Stimulated activated CD4-positive, alpha-beta T cell treated with anti-CD3 and anti-CD28 coated beads, Interleukin-2, amount 100 ng/mL, for 24 hours (primary cell): Measurements from ENCODE around the gene GRIA4.

Experiments
- DNase-seq, 2 donors: peaks; one replicate each; pipeline ENCODE4 v3.0.0-alpha.2; 2020

Gene GRIA4

DNA sequence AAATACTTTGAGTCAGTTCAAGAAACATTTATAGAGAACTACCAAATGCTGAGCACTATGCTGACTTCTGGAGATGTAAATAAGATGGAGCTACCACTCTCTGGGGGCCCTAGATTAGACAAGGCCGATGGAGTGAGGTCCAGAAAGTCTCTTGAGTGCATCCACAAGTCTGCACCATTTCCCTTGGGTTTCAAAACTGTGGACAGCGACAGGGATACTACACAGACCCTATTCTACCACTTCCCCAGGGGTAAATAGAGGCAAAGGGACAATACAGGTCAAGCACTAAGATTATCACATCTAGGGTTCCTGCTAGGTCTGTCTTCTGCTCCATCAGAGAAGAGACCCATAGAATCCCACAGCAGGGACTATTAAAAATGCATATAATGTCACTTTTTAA is 183.2 kb downstream of the GRIA4 start:
- no peak for DNase-seq

DNA sequence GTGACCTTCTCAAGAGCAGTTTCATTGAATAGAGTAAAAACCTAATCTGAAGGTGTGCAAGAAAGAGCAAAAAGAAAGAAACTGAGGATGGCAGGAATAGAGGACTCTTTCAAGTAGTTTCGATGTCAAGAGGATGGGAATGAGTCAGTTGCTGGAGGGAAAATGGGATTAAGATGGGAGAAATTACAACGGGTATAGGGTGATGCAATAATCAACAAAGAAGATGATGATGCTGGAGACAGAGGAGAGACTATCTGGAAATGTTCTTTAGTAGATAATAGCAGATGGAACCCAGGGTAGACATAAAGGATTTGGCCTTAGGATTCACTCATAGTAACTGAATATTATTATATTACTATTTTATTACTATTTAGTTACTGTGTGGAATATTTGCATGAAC is 189.4 kb downstream of the GRIA4 start:
- no peak for DNase-seq

GRCh38 chr11:105799728-105800462 is 190.0 kb downstream of the GRIA4 start:
- DNase-seq, result no peak

- DNase-seq, result no peak
Observed at GRCh38 chr11:105802390-105802789, 192.5 kb downstream of the GRIA4 start.

DNA sequence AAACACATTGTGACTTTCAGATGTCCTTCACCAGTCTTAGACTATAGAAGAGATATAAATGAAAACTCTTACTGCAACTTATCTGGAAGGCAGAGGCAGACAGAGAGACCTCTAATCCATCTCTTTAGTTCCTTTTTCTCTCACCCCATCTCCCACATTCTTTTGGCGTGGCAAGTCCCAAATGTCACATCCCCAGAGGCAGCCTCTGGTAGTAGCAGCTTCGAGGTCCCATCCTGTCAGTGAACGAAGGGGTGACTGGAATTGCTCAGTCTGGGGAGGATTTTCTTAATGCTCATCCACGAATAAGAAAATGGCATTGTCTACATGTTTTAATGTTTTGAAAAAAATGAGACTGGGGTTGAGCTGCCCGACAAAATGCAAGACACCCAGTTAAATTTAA is 201.4 kb downstream of the GRIA4 start:
- no peak for DNase-seq

DNA sequence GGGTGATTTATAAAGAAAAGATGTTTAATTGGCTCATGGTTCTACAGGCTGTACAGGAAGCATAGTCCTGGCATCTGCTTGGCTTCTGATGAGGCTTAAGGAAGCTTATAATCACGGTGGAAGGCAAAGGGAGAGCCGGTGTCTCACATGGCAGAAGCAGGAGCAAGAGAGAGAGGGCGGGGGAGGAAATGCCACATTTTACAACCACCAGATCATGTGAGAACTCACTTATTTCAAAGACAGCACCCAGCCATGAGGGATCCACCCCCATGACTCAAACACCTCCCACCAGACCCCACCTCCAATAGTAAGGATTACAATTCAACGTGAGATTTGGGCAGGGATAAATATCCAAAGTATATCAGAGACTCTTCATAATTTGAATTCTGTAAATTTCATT is 211.5 kb downstream of the GRIA4 start:
- no peak for DNase-seq

- no peak for DNase-seq
Observed at GRCh38 chr11:105821781-105822180, 211.9 kb downstream of the GRIA4 start.

- DNase-seq, result no peak
Observed at GRCh38 chr11:105823495-105824033, 213.7 kb downstream of the GRIA4 start.

GRCh38 chr11:105824457-105825013 is 214.7 kb downstream of the GRIA4 start:
- DNase-seq, result no peak

- DNase-seq, result no peak
Observed at GRCh38 chr11:105825141-105825540, 215.3 kb downstream of the GRIA4 start.

DNA sequence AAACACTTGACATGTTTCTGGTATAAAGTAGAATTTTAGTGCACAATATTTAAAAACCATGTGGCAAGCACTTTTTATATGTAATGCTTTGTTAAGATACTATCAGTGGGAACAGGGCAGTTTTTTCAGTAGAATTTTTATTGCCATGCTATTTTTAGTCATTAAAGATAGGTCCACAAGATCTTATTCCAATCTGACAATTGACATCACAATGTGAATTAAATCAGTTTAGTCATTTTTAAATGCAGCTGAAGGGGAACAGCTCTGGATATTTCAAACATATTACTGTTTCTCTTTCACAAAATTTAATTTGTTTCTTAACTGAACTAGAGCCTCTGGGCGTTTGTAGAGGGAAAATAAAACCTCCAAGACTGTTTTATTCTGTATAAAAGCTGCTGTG is 218.0 kb downstream of the GRIA4 start:
- no peak for DNase-seq

- DNase-seq, result no peak
Observed at GRCh38 chr11:105829084-105829483, 219.2 kb downstream of the GRIA4 start.

DNA sequence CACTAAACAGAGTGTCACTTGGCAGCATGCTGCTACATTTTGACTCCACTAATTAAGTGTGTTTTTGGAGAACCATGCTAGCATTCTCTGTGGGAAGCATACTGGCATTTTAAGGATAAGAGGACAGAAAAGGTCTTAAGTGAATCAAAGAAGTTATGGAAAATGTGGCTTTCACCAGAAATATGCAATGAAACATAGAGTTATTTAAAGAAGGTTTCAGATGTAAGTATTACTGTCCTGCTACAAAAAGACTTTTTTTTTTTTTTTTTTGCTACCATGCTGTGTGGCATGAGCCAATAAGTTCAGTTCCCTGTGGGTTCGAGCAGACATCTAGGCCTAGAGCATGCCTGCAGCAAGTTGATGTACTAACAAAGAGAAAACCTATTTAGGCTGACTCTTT is 224.6 kb downstream of the GRIA4 start:
- no peak for DNase-seq

GRCh38 chr11:105838668-105839384 is 229.0 kb downstream of the GRIA4 start:
- DNase-seq, result no peak

- DNase-seq, result no peak
Observed at GRCh38 chr11:105840391-105840790, 230.5 kb downstream of the GRIA4 start.

DNA sequence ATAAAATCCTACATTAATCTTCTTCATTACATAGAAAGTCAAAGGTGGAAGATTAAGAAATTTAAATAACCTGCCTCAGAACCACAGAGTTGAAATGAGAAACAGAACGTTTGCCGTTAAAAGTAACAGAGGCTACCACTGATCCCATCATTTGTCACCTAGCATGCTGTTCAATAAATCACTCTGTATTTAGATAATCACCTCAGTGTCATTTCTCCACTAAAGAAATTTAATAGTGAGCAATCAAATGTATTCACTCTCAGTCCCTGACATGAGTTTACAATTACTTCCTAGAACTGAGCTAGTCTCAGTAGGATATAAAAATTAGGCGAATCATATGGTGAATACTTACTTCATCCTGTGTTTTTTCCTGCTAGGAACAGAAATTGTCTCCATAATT is 242.5 kb downstream of the GRIA4 start:
- no peak for DNase-seq

DNA sequence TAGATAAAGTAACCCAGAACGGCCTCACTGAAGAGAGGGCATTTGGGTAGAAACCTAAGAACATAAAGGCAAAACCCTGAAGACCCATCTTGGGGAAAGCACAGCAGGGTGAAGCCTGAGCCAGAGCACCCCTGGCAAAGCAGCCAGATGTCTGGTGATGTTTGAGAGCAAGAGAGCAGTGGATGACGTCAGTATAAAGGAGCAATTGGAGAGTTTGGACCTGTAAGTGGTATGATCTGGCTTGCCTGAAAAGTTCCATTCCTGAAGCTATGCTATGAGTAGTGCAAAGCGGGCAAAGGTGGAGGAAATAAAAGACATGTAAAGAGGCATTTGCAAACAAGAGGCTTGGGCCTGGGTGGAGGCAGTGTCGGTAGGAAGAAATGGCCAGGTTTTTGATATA is 244.4 kb downstream of the GRIA4 start:
- no peak for DNase-seq

DNA sequence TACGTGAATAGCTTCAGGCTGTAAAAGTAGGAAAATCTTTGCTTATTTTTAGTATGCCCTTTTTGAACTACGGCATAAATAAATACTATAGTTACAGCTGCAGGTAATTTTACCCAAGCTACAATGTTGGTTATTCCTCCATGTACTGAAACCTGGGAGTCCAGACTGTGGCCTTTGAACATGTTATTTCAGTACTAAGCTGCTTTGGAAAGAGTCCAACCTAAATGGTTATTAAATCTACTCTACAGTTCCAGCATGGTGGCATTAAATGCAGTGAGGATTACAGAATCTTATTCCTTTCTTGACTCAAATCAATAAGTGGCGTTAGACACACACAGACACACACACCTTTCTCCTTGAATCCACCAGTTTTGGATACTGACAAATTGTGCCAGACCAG is 247.1 kb downstream of the GRIA4 start:
- no peak for DNase-seq

GRCh38 chr11:105857728-105858127 is 247.9 kb downstream of the GRIA4 start:
- DNase-seq, result no peak

DNA sequence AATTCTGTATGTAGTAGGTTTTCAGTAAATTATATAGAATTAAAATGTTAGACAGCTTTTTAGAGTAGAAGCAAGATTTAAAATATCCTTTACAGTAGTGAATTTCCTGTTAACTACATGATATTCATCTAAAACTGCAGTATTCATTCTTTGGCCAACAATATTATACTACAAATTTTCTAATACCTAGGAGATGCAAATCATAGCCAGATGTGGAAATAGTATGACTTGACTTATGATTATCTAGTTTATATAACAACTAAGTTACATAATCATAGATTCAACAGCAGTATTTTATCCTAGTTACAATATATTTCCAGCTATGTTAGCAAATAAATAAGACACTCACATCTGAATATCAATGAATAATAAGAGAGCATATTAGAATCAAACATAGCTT is 249.0 kb downstream of the GRIA4 start:
- no peak for DNase-seq

DNA sequence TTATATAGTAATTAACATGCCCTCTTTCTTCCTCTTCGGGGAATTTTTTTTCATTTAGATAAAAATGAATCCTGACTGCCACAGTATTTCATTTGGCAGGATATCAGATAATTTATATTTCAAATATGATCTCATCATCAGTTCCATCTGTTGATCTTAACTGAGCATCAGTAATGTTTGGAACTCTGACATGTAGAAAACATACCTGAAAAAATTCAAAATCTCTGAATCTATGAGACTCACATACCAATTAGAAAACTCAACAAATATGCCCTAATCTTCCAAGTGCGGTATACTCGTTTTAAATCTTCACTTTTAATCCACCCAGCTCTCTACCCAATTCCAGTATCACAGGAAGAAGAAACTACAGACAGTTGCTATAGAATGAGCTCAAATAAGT is 250.2 kb downstream of the GRIA4 start:
- DNase-seq, result no peak

DNA sequence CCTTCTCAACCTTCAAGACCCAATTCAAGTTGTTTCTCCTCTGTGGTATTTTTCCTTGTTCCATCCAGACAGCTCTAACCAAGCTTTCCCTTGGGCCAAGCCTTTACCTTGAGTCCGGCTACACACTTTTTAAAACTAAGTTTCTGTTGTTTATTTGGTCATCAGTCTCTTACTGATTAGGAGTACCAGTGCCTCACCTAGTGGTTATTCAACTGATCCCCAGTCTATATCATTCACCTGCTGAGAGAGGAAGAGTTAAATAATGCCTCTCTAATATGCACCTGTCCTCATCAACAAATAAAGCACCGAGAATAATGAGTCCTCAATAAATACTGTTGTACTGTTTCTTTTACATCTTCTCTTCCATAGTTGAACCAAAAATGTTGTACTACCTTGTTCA is 251.4 kb downstream of the GRIA4 start:
- DNase-seq, result no peak

- no peak for DNase-seq
Observed at GRCh38 chr11:105862736-105863367, 253.0 kb downstream of the GRIA4 start.

GRCh38 chr11:105863523-105863922 is 253.7 kb downstream of the GRIA4 start:
- DNase-seq, result no peak
